ENCODE results near the gene NRP2.

NRP2 gene

GRCh38 chr2:205712508-205712907 lies 30.2 kb downstream of the NRP2 start:
- no peak for DNase-seq

- DNase-seq = no peak
Observed at GRCh38 chr2:205713086-205713485, 30.8 kb downstream of the NRP2 start.

GRCh38 chr2:205714058-205714776 lies 31.9 kb downstream of the NRP2 start:
- DNase-seq = peak in 1 of 2 experiments; percentile 12

GRCh38 chr2:205714789-205715720 lies 32.8 kb downstream of the NRP2 start:
- no peak for DNase-seq

- no peak for DNase-seq
Observed at GRCh38 chr2:205715831-205716525, 33.7 kb downstream of the NRP2 start.

- DNase-seq = no peak
Observed at GRCh38 chr2:205717175-205717846, 35.0 kb downstream of the NRP2 start.

- no peak for DNase-seq
Observed at GRCh38 chr2:205717999-205718398, 35.7 kb downstream of the NRP2 start.

GRCh38 chr2:205719847-205720246 lies 37.5 kb downstream of the NRP2 start:
- DNase-seq = no peak

GRCh38 chr2:205720451-205720902 lies 38.2 kb downstream of the NRP2 start:
- DNase-seq = no peak

GRCh38 chr2:205721057-205721449 lies 38.8 kb downstream of the NRP2 start:
- no peak for DNase-seq

- DNase-seq = no peak
Observed at GRCh38 chr2:205722283-205722918, 40.1 kb downstream of the NRP2 start.

- DNase-seq = no peak
Observed at GRCh38 chr2:205723179-205723578, 40.9 kb downstream of the NRP2 start.

- DNase-seq = no peak
Observed at GRCh38 chr2:205725059-205725458, 42.8 kb downstream of the NRP2 start.

- DNase-seq = no peak
Observed at GRCh38 chr2:205726506-205726905, 44.2 kb downstream of the NRP2 start.

GRCh38 chr2:205727174-205727573 lies 44.9 kb downstream of the NRP2 start:
- no peak for DNase-seq

- DNase-seq = no peak
Observed at GRCh38 chr2:205728366-205728765, 46.1 kb downstream of the NRP2 start.

- no peak for DNase-seq
Observed at GRCh38 chr2:205730191-205730590, 47.9 kb downstream of the NRP2 start.

GRCh38 chr2:205730701-205731582 lies 48.6 kb downstream of the NRP2 start:
- no peak for DNase-seq

GRCh38 chr2:205731583-205731981 lies 49.3 kb downstream of the NRP2 start:
- no peak for DNase-seq

- no peak for DNase-seq
Observed at GRCh38 chr2:205732314-205732713, 50.0 kb downstream of the NRP2 start.

- DNase-seq = no peak
Observed at GRCh38 chr2:205733082-205733481, 50.8 kb downstream of the NRP2 start.

All from AML-193 (cell line).